Mammary epithelial cell (primary cell): ENCODE measurements around the gene RAPGEF2.

ENCODE experiments used
- CTCF ChIP-seq, 2 donors: IDR thresholded peaks in 1 of 2; conservative IDR thresholded peaks in 1 of 2; 2 replicates each; pipeline ENCODE4 v1.5.1; 2011 to 2012; ENCODE audit warnings: inconsistent platforms in 2 of 2, low read length in 2 of 2, mild to moderate bottlenecking in 2 of 2, control low read depth in 1 of 2, low read depth in 1 of 2; ENCODE audit not compliant: insufficient read depth in 1 of 2; ENCODE audit errors: extremely low read depth in 1 of 2
- EZH2 ChIP-seq: IDR thresholded peaks from 2 replicates; pipeline ENCODE4 v1.6.1; 2012; ENCODE audit warnings: low read length, inconsistent platforms, borderline replicate concordance

- no peak for TF ChIP-seq EZH2
- TF ChIP-seq CTCF (conservative IDR thresholded peaks at IDR 0.05 in 1 of 2, IDR thresholded peaks at IDR 0.05 in 1 of 2; ENCODE audit: extremely low read depth in 1 of 2, insufficient read depth in 1 of 2, low read depth in 1 of 2, low read length in 2 of 2), result no peak
Measured at GRCh38 chr4:159283696-159284095, 180.8 kb downstream of the RAPGEF2 start.
